Neural progenitor cell (in vitro differentiated cells): ENCODE results near the gene SCMH1. TPM values are rescaled to one million over a fixed set of nuclear protein-coding genes. Genes with fewer than 3 reads are reported as not detected.

Experiments
- DNase-seq: peaks from one replicate; pipeline ENCODE4 v3.0.0-alpha.2; 2016; ENCODE audit warnings: low spot score
- H2AFZ ChIP-seq: fragments of 200-600 bp; sonication (generic); replicated peaks from 2 replicates; pipeline ENCODE4 v1.6.1; 2016; ENCODE audit warnings: antibody characterized with exemption
- H3F3A ChIP-seq: fragments of 200-600 bp; sonication (generic); 2 replicates; pipeline ENCODE4 v1.6.1; 2016; ENCODE audit warnings: antibody characterized with exemption, low read depth
- H3K27ac ChIP-seq: fragments of 200-600 bp; sonication (generic); 2 replicates; pipeline ENCODE4 v1.5.1; 2016; ENCODE audit warnings: mild to moderate bottlenecking
- H3K27me3 ChIP-seq: fragments of 200-600 bp; sonication (generic); 2 replicates; pipeline ENCODE4 v1.6.1; 2016; ENCODE audit warnings: mild to moderate bottlenecking, moderate library complexity
- H3K36me3 ChIP-seq: fragments of 200-600 bp; sonication (generic); 2 replicates; pipeline ENCODE4 v1.5.1; 2016
- H3K4me1 ChIP-seq: fragments of 200-600 bp; sonication (generic); 2 replicates; pipeline ENCODE4 v1.6.1; 2016; ENCODE audit warnings: mixed run types
- H3K4me2 ChIP-seq: fragments of 200-600 bp; sonication (generic); 2 replicates; pipeline ENCODE4 v1.6.1; 2016
- H3K4me3 ChIP-seq: fragments of 200-600 bp; sonication (generic); 2 replicates; pipeline ENCODE4 v1.5.1; 2016
- H3K79me2 ChIP-seq: fragments of 200-600 bp; sonication (generic); 2 replicates; pipeline ENCODE4 v1.6.1; 2016; ENCODE audit warnings: low read depth
- H3K9ac ChIP-seq: fragments of 200-600 bp; sonication (generic); 2 replicates; pipeline ENCODE4 v1.6.1; 2016
- H3K9me3 ChIP-seq: fragments of 200-600 bp; sonication (generic); 2 replicates; pipeline ENCODE4 v1.5.1; 2016; ENCODE audit warnings: low read depth
- H4K20me1 ChIP-seq: fragments of 200-600 bp; sonication (generic); 2 replicates; pipeline ENCODE4 v1.6.1; 2016; ENCODE audit warnings: low read depth
- H3K27ac Mint-ChIP-seq: 3 replicates; pipeline ENCODE4 v1.8.0; 2021; ENCODE audit warnings: mixed read lengths
- H3K27me3 Mint-ChIP-seq: 2 replicates; pipeline ENCODE4 v1.8.0; 2022; ENCODE audit warnings: low read depth, mild to moderate bottlenecking, inconsistent platforms, moderate library complexity, mixed read lengths; ENCODE audit not compliant: insufficient read depth
- H3K36me3 Mint-ChIP-seq: 3 replicates; pipeline ENCODE4 v1.8.0; 2021; ENCODE audit warnings: mixed read lengths
- H3K4me1 Mint-ChIP-seq: 3 replicates; pipeline ENCODE4 v1.8.0; 2021; ENCODE audit warnings: mixed read lengths
- H3K4me3 Mint-ChIP-seq: 3 replicates; pipeline ENCODE4 v1.8.0; 2021; ENCODE audit warnings: mild to moderate bottlenecking, moderate library complexity, mixed read lengths
- H3K9me3 Mint-ChIP-seq: 3 replicates; pipeline ENCODE4 v1.8.0; 2020; ENCODE audit warnings: mixed read lengths
- CTCF ChIP-seq: fragments of 200-600 bp; sonication (generic); IDR thresholded peaks from 2 replicates; pipeline ENCODE4 v1.5.1; 2017; ENCODE audit warnings: antibody characterized with exemption, mild to moderate bottlenecking
- EZH2 ChIP-seq: fragments of 200-600 bp; sonication (generic); IDR thresholded peaks from 2 replicates; pipeline ENCODE4 v1.6.1; 2017; ENCODE audit warnings: antibody characterized with exemption, mild to moderate bottlenecking, moderate library complexity
- EZH2phosphoT487 ChIP-seq: fragments of 200-600 bp; sonication (generic); IDR thresholded peaks from 2 replicates; pipeline ENCODE4 v1.6.1; 2017; ENCODE audit warnings: antibody characterized with exemption
- total RNA-seq: library from RNA; depleted of rRNA; stranded (reverse); fragments of >200 nt; gene quantifications from 2 replicates; pipeline ENCODE4 v1.2.3, GENCODE V29; 2015; ENCODE audit warnings: low replicate concordance

The SCMH1 gene
- total RNA-seq, 1 donor from 2014 or later, result 16.1 TPM

GRCh38 chr1:41102653-41103052 lies 139.5 kb downstream of the SCMH1 start:
- no peak overlapping the region for H3K27ac Mint-ChIP-seq

GRCh38 chr1:41101950-41102607 lies 140.0 kb downstream of the SCMH1 start:
- H3K4me1 ChIP-seq, result no peaks in the 10 kb centered on the region
- Mint-ChIP-seq H3K27ac (no peak overlapping the region), H3K4me3 (no peak overlapping the region), H3K36me3 (peaks cover 3% of the 10 kb centered on the region), H3K9me3 (no peaks in the 10 kb centered on the region), H3K27me3 (peaks cover 2% of the 10 kb centered on the region), H3K4me1 (no peaks in the 10 kb centered on the region)
- no peaks in the 10 kb centered on the region for H3K27me3 ChIP-seq
- no peak overlapping the region for H3K4me3 ChIP-seq
- H2AFZ ChIP-seq, result no peak overlapping the region
- no peaks in the 10 kb centered on the region for H3K36me3 ChIP-seq
- no peaks in the 10 kb centered on the region for H3K9me3 ChIP-seq
- TF ChIP-seq EZH2phosphoT487 (no peak), EZH2 (no peak), CTCF (no peak)
- H3F3A ChIP-seq, result no peaks in the 10 kb centered on the region
- no peak overlapping the region for H3K27ac ChIP-seq
- no peaks in the 10 kb centered on the region for H4K20me1 ChIP-seq
- no peak for DNase-seq
- H3K9ac ChIP-seq, result no peak overlapping the region
- no peaks in the 10 kb centered on the region for H3K79me2 ChIP-seq
- H3K4me2 ChIP-seq, result no peak overlapping the region

More at GRCh38 chr1:41102653-41103052, 139.5 kb downstream of the SCMH1 start:
- H3K4me3 ChIP-seq, result no peak overlapping the region
- no peaks in the 10 kb centered on the region for H3K9me3 ChIP-seq
- no peak overlapping the region for H2AFZ ChIP-seq
- no peak for DNase-seq
- H4K20me1 ChIP-seq, result no peaks in the 10 kb centered on the region
- H3K27ac ChIP-seq, result no peak overlapping the region
- H3K4me1 Mint-ChIP-seq, result no peaks in the 10 kb centered on the region
- peaks cover 2% of the 10 kb centered on the region for H3K27me3 Mint-ChIP-seq
- H3K36me3 Mint-ChIP-seq, result peaks cover 4% of the 10 kb centered on the region
- no peaks in the 10 kb centered on the region for H3K4me1 ChIP-seq
- H3K4me3 Mint-ChIP-seq, result no peak overlapping the region
- no peak for TF ChIP-seq EZH2
- TF ChIP-seq EZH2phosphoT487, result no peak
- TF ChIP-seq CTCF, result no peak
- no peak overlapping the region for H3K4me2 ChIP-seq
- H3F3A ChIP-seq, result no peaks in the 10 kb centered on the region
- no peaks in the 10 kb centered on the region for H3K9me3 Mint-ChIP-seq
- H3K79me2 ChIP-seq, result no peaks in the 10 kb centered on the region
- H3K9ac ChIP-seq, result no peak overlapping the region
- H3K36me3 ChIP-seq, result no peaks in the 10 kb centered on the region
- H3K27me3 ChIP-seq, result no peaks in the 10 kb centered on the region

GRCh38 chr1:41101076-41101475 lies 141.0 kb downstream of the SCMH1 start:
- Mint-ChIP-seq H3K9me3 (no peaks in the 10 kb centered on the region), H3K27ac (no peak overlapping the region), H3K4me3 (no peak overlapping the region), H3K4me1 (no peaks in the 10 kb centered on the region), H3K36me3 (no peaks in the 10 kb centered on the region), H3K27me3 (peaks cover 1% of the 10 kb centered on the region)
- Histone ChIP-seq H3K4me1 (no peaks in the 10 kb centered on the region), H2AFZ (no peak overlapping the region), H3K36me3 (no peaks in the 10 kb centered on the region), H3K4me3 (no peak overlapping the region), H4K20me1 (no peaks in the 10 kb centered on the region), H3K27ac (no peak overlapping the region), H3K4me2 (no peak overlapping the region), H3K9me3 (no peaks in the 10 kb centered on the region), H3K27me3 (no peaks in the 10 kb centered on the region), H3F3A (no peaks in the 10 kb centered on the region), H3K9ac (no peak overlapping the region), H3K79me2 (no peaks in the 10 kb centered on the region)
- no peak for TF ChIP-seq EZH2
- no peak for TF ChIP-seq EZH2phosphoT487
- no peak for TF ChIP-seq CTCF
- DNase-seq, result no peak
